ENCODE measurements around the gene PCDH12. TPM values are rescaled to one million over a fixed set of nuclear protein-coding genes. Genes with fewer than 3 reads are reported as not detected.

Gene PCDH12
- polyA plus RNA-seq, 1 donor from 2014 or later, result not detected

- Histone ChIP-seq H2AFZ (ENCODE audit: low read depth, low read length) (no peak overlapping the region), H3F3A (ENCODE audit: insufficient read depth, low read length, poor library complexity, severe bottlenecking) (no peaks in the 10 kb centered on the region), H3K4me3 (ENCODE audit: low read length) (no peak overlapping the region), H3K79me2 (replicated peaks; ENCODE audit: insufficient read depth, low read length) (no peaks in the 10 kb centered on the region), H3K9me3 (ENCODE audit: low read length) (no peaks in the 10 kb centered on the region), H3K4me2 (ENCODE audit: low read length) (no peak overlapping the region), H3K9ac (ENCODE audit: low read length) (no peak overlapping the region), H3K9me2 (ENCODE audit: insufficient read depth, low read length) (no peaks in the 10 kb centered on the region), H4K20me1 (ENCODE audit: insufficient read depth) (no peaks in the 10 kb centered on the region), H3K27ac (ENCODE audit: low read length) (no peak overlapping the region), H3K27me3 (ENCODE audit: insufficient read depth, low read depth, low read length) (no peaks in the 10 kb centered on the region), H3K36me3 (ENCODE audit: insufficient read depth, low read length) (no peaks in the 10 kb centered on the region)
- no peak for TF ChIP-seq CTCF (IDR thresholded peaks at IDR 0.05; ENCODE audit: poor library complexity, severe bottlenecking)
- TF ChIP-seq EZH2 (IDR thresholded peaks at IDR 0.05; ENCODE audit: borderline replicate concordance, insufficient read depth, low read length, poor library complexity, severe bottlenecking), result no peak
- no peak for TF ChIP-seq TAF1 (IDR thresholded peaks at IDR 0.05; ENCODE audit: low read depth)
- TF ChIP-seq RAD21 (conservative IDR thresholded peaks at IDR 0.05), result no peak
- TF ChIP-seq EP300 (conservative IDR thresholded peaks at IDR 0.05; ENCODE audit: poor library complexity, severe bottlenecking), result no peak
- TF ChIP-seq REST (IDR thresholded peaks at IDR 0.05; ENCODE audit: borderline replicate concordance), result no peak
- no peak for TF ChIP-seq MXI1 (conservative IDR thresholded peaks at IDR 0.05; ENCODE audit: poor library complexity, severe bottlenecking)
- no peak for TF ChIP-seq SMC3 (conservative IDR thresholded peaks at IDR 0.05; ENCODE audit: poor library complexity)
- no peak for TF ChIP-seq POLR2AphosphoS5 (IDR thresholded peaks at IDR 0.05)
These were observed 42.9 kb upstream of the PCDH12 start for GRCh38 chr5:142000704-142001484.

- H3K4me2 ChIP-seq (ENCODE audit: low read length), result no peak overlapping the region
- H2AFZ ChIP-seq (ENCODE audit: low read depth, low read length), result no peak overlapping the region
- no peak overlapping the region for H3K4me3 ChIP-seq (ENCODE audit: low read length)
- H3F3A ChIP-seq (ENCODE audit: insufficient read depth, low read length, poor library complexity, severe bottlenecking), result no peaks in the 10 kb centered on the region
- H3K79me2 ChIP-seq (replicated peaks; ENCODE audit: insufficient read depth, low read length), result no peaks in the 10 kb centered on the region
- H3K27ac ChIP-seq (ENCODE audit: low read length), result no peak overlapping the region
- no peak overlapping the region for H3K9ac ChIP-seq (ENCODE audit: low read length)
- H3K9me3 ChIP-seq (ENCODE audit: low read length), result no peaks in the 10 kb centered on the region
- no peaks in the 10 kb centered on the region for H3K36me3 ChIP-seq (ENCODE audit: insufficient read depth, low read length)
- TF ChIP-seq EZH2 (IDR thresholded peaks at IDR 0.05; ENCODE audit: borderline replicate concordance, insufficient read depth, low read length, poor library complexity, severe bottlenecking), result no peak
- TF ChIP-seq SMC3 (conservative IDR thresholded peaks at IDR 0.05; ENCODE audit: poor library complexity), result no peak
- no peak for TF ChIP-seq EP300 (conservative IDR thresholded peaks at IDR 0.05; ENCODE audit: poor library complexity, severe bottlenecking)
- TF ChIP-seq REST (IDR thresholded peaks at IDR 0.05; ENCODE audit: borderline replicate concordance), result no peak
- TF ChIP-seq TAF1 (IDR thresholded peaks at IDR 0.05; ENCODE audit: low read depth), result no peak
- no peak for TF ChIP-seq CTCF (IDR thresholded peaks at IDR 0.05; ENCODE audit: poor library complexity, severe bottlenecking)
- TF ChIP-seq POLR2AphosphoS5 (IDR thresholded peaks at IDR 0.05), result no peak
- no peak for TF ChIP-seq RAD21 (conservative IDR thresholded peaks at IDR 0.05)
- H3K9me2 ChIP-seq (ENCODE audit: insufficient read depth, low read length), result no peaks in the 10 kb centered on the region
- H3K27me3 ChIP-seq (ENCODE audit: insufficient read depth, low read depth, low read length), result no peaks in the 10 kb centered on the region
- H4K20me1 ChIP-seq (ENCODE audit: insufficient read depth), result no peaks in the 10 kb centered on the region
These were observed 42.2 kb upstream of the PCDH12 start for GRCh38 chr5:142000173-142000572.

All from neural cell (in vitro differentiated cells).